GM13976 (cell line): ENCODE results near the gene CCDC50.

Experiments
- DNase-seq: peaks from one replicate; pipeline ENCODE4 v3.0.0; 2012; ENCODE audit warnings: low spot score
- CTCF ChIP-seq: IDR thresholded peaks from 2 replicates; pipeline ENCODE4 v1.5.1; 2012; ENCODE audit warnings: borderline replicate concordance, mild to moderate bottlenecking; ENCODE audit not compliant: insufficient read depth; ENCODE audit errors: extremely low read depth, missing control alignments, control extremely low read depth
- in situ Hi-C: fragments of 300-500 bp; cut with MboI; formaldehyde crosslinking; loops from one replicate; pipeline ENCODE4 v1.12.0; 2022; ENCODE audit warnings: low sequenced_read_pairs, mixed read lengths, inconsistent platforms; ENCODE audit not compliant: unreplicated experiment

The CCDC50 gene

GRCh38 chr3:191378142-191378812, 49.1 kb downstream of the CCDC50 start:
- in situ Hi-C loops = no loop called here
- no peak for DNase-seq

GRCh38 chr3:191379446-191379845, 50.3 kb downstream of the CCDC50 start:
- no peak for DNase-seq
- no peak for TF ChIP-seq CTCF
- in situ Hi-C loops = no loop called here

More at GRCh38 chr3:191378142-191378812, 49.1 kb downstream of the CCDC50 start:
- no peak for TF ChIP-seq CTCF

GRCh38 chr3:191380001-191380400, 50.8 kb downstream of the CCDC50 start:
- no peak for DNase-seq
- in situ Hi-C loops = no loop called here
- TF ChIP-seq CTCF = no peak

GRCh38 chr3:191381303-191381702, 52.1 kb downstream of the CCDC50 start:
- in situ Hi-C loops = no loop called here
- no peak for TF ChIP-seq CTCF
- DNase-seq = no peak

- no peak for DNase-seq
- TF ChIP-seq CTCF = no peak
- in situ Hi-C loops = no loop called here
Measured at GRCh38 chr3:191382661-191383060, 53.5 kb downstream of the CCDC50 start.

GRCh38 chr3:191383124-191383523, 53.9 kb downstream of the CCDC50 start:
- no peak for DNase-seq
- in situ Hi-C loops = no loop called here
- TF ChIP-seq CTCF = no peak

GRCh38 chr3:191385101-191385500, 55.9 kb downstream of the CCDC50 start:
- no peak for DNase-seq
- no peak for TF ChIP-seq CTCF
- in situ Hi-C loops = no loop called here
